DMS 273 (cell line): ENCODE data around the gene SYCE1.

Experiments
- DNase-seq: peaks from one replicate; lab custom pipeline; 2025; ENCODE audit not compliant: unreplicated experiment; lab: John Stamatoyannopoulos, UW

Gene SYCE1

DNA sequence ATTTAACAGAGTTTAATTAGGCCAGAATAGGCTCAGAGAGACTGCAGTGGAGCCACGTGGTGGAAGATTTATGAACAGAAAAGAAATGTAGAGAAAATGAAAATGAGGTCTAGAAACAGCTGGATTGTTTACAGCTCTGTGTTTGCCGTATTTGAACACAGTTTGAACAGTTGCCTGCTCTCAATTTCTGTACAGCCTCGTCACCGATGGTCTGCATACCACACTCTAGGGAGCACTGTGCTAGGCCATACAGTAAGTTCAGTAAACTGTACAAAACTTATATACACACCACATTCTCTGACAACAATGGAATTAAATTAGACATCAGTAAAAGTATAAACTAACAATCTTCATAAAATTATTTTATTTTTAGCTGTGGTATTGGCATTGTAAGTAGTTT is 49.3 kb downstream of the SYCE1 start:
- no peak for DNase-seq

DNA sequence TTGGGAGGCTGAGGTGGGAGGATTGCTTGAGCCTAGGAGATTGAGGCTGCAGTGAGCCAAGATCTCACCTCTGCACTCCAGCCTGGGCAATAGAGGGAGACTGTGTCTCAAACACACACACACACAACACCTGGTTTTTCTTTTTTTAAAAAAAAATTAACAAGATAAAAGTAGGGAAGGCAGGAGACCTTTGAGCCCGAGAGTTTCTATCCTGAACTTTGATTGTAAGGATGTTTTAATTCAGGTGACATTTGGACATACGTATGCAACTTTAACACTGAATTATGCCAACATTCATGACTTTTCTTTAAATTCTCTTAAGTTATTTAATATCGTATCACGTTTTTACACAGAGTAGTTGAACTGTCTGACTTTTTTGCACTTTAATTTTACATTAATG is 49.9 kb downstream of the SYCE1 start:
- no peak for DNase-seq

DNA sequence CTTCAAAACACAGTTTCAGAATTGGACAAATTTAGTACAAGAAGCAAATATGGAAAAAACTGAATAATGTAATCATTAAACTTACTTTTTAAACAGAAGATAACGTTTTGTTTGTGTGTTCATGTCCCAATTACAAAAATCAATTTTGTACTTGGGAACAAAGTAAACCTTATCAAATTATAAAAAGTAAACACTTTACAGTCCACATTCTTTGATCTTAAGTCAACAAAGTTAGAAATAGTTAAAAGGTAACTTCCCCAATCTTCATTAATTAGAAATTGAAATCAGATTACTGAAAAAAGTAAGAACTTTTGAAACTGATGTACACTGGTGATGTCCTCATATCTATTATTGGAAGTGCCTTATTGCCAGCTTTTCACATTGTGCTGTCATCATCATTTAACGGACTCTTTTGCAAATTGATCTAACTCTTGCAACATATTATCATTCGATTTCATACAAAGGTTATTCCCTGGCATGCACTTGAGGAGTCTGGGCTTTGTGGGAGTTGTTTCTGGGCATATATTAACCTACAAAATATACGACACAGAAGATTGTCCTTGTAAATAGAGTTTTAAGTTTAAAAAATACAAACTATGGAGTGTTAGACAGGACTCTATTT is 53.4 kb downstream of the SYCE1 start:
- no peak for DNase-seq

DNA sequence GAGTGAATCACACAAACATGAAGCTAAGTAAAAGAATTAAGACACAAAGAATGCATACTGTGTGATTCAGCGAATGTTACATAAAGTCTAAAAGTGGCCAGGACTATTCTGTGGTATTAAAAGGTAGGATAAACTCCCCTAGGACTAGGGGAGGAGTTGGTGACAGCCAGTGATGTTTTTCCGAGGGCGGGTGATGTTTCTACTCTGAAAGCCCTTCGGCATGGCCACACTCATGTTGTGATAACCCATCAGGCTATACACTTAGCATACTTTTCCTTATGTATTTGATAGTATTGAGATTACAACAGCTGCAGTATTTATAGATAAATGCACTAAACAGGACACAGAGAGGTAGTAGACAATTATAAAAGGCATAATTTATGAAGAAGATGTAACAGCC is 54.0 kb downstream of the SYCE1 start:
- no peak for DNase-seq

DNA sequence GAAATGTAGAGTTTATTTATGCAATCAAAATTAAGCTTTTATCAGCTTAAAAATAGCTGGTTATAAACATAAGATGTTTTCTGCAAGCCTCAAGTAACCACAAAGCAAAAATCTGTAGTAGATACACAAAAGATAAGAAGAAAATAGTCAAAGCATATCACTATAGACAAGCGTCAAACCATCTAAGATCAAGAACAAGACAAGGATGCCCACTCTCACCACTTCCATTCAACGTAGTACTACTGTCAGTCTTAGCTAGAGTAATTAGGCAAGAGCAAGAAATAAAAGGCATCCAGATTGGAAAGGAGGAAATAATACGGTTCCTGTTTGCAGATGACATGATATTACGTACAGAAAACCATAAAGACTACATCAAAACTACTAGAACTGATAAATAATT is 55.7 kb downstream of the SYCE1 start:
- DNase-seq = no peak
